Upper lobe of left lung (tissue), 6 donors: ENCODE data around the gene PEPD. TPM values are rescaled to one million over a fixed set of nuclear protein-coding genes. Genes with fewer than 3 reads are reported as not detected.

Source experiments
- ATAC-seq, 2 donors: fragments of 200-7000 bp; cut with Tn5 transposase; one replicate each; pipeline ENCODE4 v1.9.1; 2022; ENCODE audit warnings: mild to moderate bottlenecking in 2 of 2, moderate library complexity in 2 of 2; ENCODE audit not compliant: low FRiP score in 2 of 2
- DNase-seq, 2 donors: peaks; one replicate each; pipeline ENCODE4 v3.0.0-alpha.2; 2019 to 2020
- H3K27ac ChIP-seq, 4 donors: fragments of 200-600 bp; sonication (generic); one replicate each; pipeline ENCODE4 v1.5.1; 2016 to 2019
- H3K27me3 ChIP-seq, 4 donors: fragments of 200-600 bp; sonication (generic); one replicate each; pipeline ENCODE4 v1.5.1; 2017 to 2019
- H3K36me3 ChIP-seq, 4 donors: fragments of 200-600 bp; sonication (generic); one replicate each; pipeline ENCODE4 v1.5.1; 2016 to 2019
- H3K4me1 ChIP-seq, 4 donors: fragments of 200-600 bp; sonication (generic); one replicate each; pipeline ENCODE4 v1.5.1; 2018 to 2019
- H3K4me3 ChIP-seq, 4 donors: fragments of 200-600 bp; sonication (generic); one replicate each; pipeline ENCODE4 v1.5.1; 2017 to 2019; ENCODE audit warnings: mild to moderate bottlenecking in 2 of 4, moderate library complexity in 1 of 4
- H3K9me3 ChIP-seq, 4 donors: fragments of 200-600 bp; sonication (generic); one replicate each; pipeline ENCODE4 v1.5.1; 2018 to 2019
- CTCF ChIP-seq, 6 experiments: fragments of 450-650 bp in 4 of 6; fragments of 200-600 bp in 2 of 6; sonication (generic) in 2 of 6; IDR thresholded peaks; one replicate each; pipeline ENCODE4 v1.5.1; 2016 to 2019; ENCODE audit warnings: antibody characterized with exemption in 6 of 6
- EP300 ChIP-seq, 4 donors: sonication (generic); formaldehyde crosslinking; IDR thresholded peaks; one replicate each; pipeline ENCODE4 v1.5.1; 2017; ENCODE audit warnings: antibody characterized with exemption in 4 of 4, control low read depth in 2 of 4
- POLR2A ChIP-seq, 4 donors: fragments of 450-650 bp; IDR thresholded peaks; one replicate each; pipeline ENCODE4 v1.5.1; 2016 to 2017; ENCODE audit warnings: antibody characterized with exemption in 4 of 4, mild to moderate bottlenecking in 2 of 4
- POLR2AphosphoS5 ChIP-seq, 2 donors: sonication (generic); formaldehyde crosslinking; IDR thresholded peaks; one replicate each; pipeline ENCODE4 v1.5.1; 2017; ENCODE audit warnings: antibody characterized with exemption in 2 of 2
- WGBS, 2 donors: methylation state at CpG; one replicate each; pipeline ENCODE4 v1.1.5; 2017 to 2018; 5-methylcytosine and 5-hydroxymethylcytosine counted together
- total RNA-seq, 6 donors: library from RNA; depleted of rRNA in 4 of 6; stranded (reverse); fragments of >200 nt in 4 of 6; gene quantifications; one replicate each; pipeline versions ENCODE4 v1.1.0 to v1.2.1, GENCODE V29; 2016 to 2021
- donor health status: DM: no; HTN: no; CAD: no; lungs with moderate emphysema.
- donor health status: DM: no; HTN: yes; CAD: no; lungs with severe emphysema.

The PEPD gene
- total RNA-seq, 6 donors from 2014 or later, result 30.4 to 106 (median 80.6) TPM

GRCh38 chr19:33390101-33390907, 131.3 kb downstream of the PEPD start:
- peak; percentile 49 to 88 for DNase-seq
- peak in 1 of 2 donors; percentile 8 for ATAC-seq
- Histone ChIP-seq H3K4me3 (no peak overlapping the region), H3K4me1 (peaks cover 44 to 75% (median 69%) of the 10 kb centered on the region in 4 donors), H3K36me3 (peaks cover 0 to 26% (median 15%) of the 10 kb centered on the region in 4 donors), H3K27me3 (no peaks in the 10 kb centered on the region), H3K27ac (peak overlapping the region; percentile 57 to 75 (median 63)), H3K9me3 (no peaks in the 10 kb centered on the region)
- WGBS, 2 donors, result 39 to 51% methylated on average over 6 to 19 of the region's 19 CpGs
- no peak for TF ChIP-seq POLR2A (IDR thresholded peaks at IDR 0.05)
- peak in 1 of 2 donors; percentile 9 for TF ChIP-seq POLR2AphosphoS5 (IDR thresholded peaks at IDR 0.05)

- H3K27ac ChIP-seq, result peak overlapping the region; percentile 57 to 75 (median 63)
- H3K36me3 ChIP-seq, result peaks cover 0 to 26% (median 15%) of the 10 kb centered on the region in 4 donors
- no peaks in the 10 kb centered on the region for H3K27me3 ChIP-seq
- no peak for TF ChIP-seq CTCF (IDR thresholded peaks at IDR 0.05)
- TF ChIP-seq EP300 (IDR thresholded peaks at IDR 0.05), result no peak
- TF ChIP-seq POLR2AphosphoS5 (IDR thresholded peaks at IDR 0.05), result no peak
- no peak for TF ChIP-seq POLR2A (IDR thresholded peaks at IDR 0.05)
- DNase-seq, result peak in 1 of 2 donors; percentile 68
- no peak for ATAC-seq
- no peaks in the 10 kb centered on the region for H3K9me3 ChIP-seq
- no peak overlapping the region for H3K4me3 ChIP-seq
- peaks cover 39 to 68% (median 62%) of the 10 kb centered on the region in 4 donors for H3K4me1 ChIP-seq
- 57 to 61% methylated on average over 12 to 22 of the region's 22 CpGs for WGBS, 2 donors
These were observed 132.0 kb downstream of the PEPD start for GRCh38 chr19:33389421-33390100.

GRCh38 chr19:33388725-33389420, 132.7 kb downstream of the PEPD start:
- TF ChIP-seq CTCF (IDR thresholded peaks at IDR 0.05) (no peak), POLR2AphosphoS5 (IDR thresholded peaks at IDR 0.05) (no peak), EP300 (IDR thresholded peaks at IDR 0.05) (no peak)
- no peaks in the 10 kb centered on the region for H3K27me3 ChIP-seq
- H3K4me1 ChIP-seq, result peaks cover 37 to 61% (median 55%) of the 10 kb centered on the region in 4 donors
- no peaks in the 10 kb centered on the region for H3K9me3 ChIP-seq
- 90 to 98% methylated on average over 8 to 23 of the region's 28 CpGs for WGBS, 2 donors
- peak overlapping the region; percentile 57 to 75 (median 63) for H3K27ac ChIP-seq
- peaks cover 0 to 28% (median 16%) of the 10 kb centered on the region in 4 donors for H3K36me3 ChIP-seq
- no peak overlapping the region for H3K4me3 ChIP-seq
- ATAC-seq, result no peak
- peak in 1 of 2 donors; percentile 86 for DNase-seq

- H3K27me3 ChIP-seq, result no peaks in the 10 kb centered on the region
- H3K9me3 ChIP-seq, result no peaks in the 10 kb centered on the region
- 79 to 87% methylated on average over 10 to 13 of the region's 13 CpGs for WGBS, 2 donors
- ATAC-seq, result no peak
- peaks cover 0 to 32% (median 18%) of the 10 kb centered on the region in 4 donors for H3K36me3 ChIP-seq
- H3K4me1 ChIP-seq, result peaks cover 37 to 55% (median 51%) of the 10 kb centered on the region in 4 donors
- peak overlapping the region in 3 of 4 donors; percentile 14 to 75 (median 64) for H3K27ac ChIP-seq
- TF ChIP-seq POLR2A (IDR thresholded peaks at IDR 0.05) (no peak), EP300 (IDR thresholded peaks at IDR 0.05) (no peak), POLR2AphosphoS5 (IDR thresholded peaks at IDR 0.05) (no peak), CTCF (IDR thresholded peaks at IDR 0.05) (no peak)
- H3K4me3 ChIP-seq, result no peak overlapping the region
- DNase-seq, result peak; percentile 19 to 61
These were observed 133.3 kb downstream of the PEPD start for GRCh38 chr19:33388231-33388724.
